Stimulated activated CD4-positive, alpha-beta T cell treated with anti-CD3 and anti-CD28 coated beads, TNF-alpha, amount 100 ng/mL, for 48 hours (primary cell): ENCODE results near the gene RASAL2.

ENCODE experiments used
- DNase-seq, 3 donors: peaks; one replicate each; pipeline ENCODE4 v3.0.0-alpha.2; 2020; ENCODE audit warnings: low read depth in 3 of 3

Gene RASAL2

DNA sequence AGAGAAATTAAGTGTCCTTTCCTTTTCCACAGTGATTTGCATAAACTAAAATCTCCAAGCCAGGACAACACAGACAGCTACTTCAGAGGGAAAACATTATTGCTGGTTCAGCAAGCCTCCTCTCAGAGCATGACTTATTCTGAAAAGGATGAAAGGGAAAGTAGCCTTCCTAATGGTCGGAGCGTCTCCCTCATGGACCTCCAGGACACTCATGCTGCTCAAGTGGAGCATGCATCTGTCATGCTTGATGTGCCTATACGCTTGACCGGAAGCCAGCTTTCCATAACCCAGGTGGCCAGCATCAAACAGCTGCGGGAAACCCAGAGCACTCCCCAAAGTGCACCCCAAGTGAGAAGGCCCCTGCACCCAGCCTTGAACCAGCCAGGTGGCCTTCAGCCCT, 363.7 kb downstream of the RASAL2 start:
- no peak for DNase-seq

DNA sequence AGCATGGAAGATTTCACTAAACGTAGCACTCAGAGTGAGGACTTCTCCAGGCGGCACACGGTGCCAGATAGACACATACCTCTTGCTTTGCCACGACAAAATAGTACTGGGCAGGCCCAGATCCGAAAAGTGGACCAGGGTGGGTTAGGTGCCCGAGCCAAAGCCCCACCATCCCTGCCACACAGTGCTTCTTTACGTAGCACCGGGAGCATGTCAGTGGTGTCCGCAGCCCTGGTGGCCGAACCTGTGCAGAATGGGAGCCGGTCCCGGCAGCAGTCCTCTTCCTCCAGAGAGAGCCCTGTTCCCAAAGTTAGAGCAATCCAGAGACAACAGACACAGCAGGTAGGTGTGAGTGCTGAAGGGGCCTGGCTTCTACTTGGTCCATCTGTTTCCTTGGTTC, 364.3 kb downstream of the RASAL2 start:
- no peak for DNase-seq

DNA sequence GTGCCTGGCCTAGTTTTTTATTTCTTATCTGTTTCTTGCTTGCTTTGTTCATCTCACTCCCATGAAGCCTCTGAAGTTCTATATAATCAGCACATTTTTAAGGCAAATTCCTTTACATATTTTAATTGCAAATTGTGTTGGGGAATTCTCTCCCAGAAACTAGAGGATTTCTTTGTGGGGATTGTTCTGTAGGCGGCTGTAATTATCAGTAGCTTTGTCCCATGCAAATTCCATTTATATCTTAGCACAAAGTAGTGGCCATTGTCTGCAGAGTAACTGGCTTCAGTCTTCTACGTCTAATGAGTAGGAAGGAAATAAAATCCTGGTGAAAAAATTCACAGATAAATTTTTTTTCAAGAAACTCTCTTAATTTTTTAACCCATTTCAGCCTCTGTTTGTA, 367.2 kb downstream of the RASAL2 start:
- DNase-seq, result no peak

DNA sequence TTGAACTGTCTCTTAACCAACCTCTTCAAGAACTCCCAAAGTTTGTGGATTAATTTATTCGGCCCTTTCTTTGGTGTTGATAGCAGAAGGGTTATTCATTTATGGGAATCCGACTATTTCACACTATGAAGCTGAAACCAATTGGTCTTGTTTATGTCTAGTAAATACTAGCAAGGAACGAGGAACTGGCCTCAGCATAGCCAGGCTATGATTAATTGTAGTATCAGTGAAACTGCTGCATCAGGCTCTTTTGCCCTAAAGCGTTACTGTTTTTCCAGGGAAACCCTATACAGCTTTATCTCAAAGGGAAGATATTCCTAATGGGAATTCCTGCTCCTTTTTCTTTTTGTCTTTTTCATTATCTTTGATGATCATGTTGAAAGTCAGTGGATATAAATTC, 367.8 kb downstream of the RASAL2 start:
- no peak for DNase-seq

DNA sequence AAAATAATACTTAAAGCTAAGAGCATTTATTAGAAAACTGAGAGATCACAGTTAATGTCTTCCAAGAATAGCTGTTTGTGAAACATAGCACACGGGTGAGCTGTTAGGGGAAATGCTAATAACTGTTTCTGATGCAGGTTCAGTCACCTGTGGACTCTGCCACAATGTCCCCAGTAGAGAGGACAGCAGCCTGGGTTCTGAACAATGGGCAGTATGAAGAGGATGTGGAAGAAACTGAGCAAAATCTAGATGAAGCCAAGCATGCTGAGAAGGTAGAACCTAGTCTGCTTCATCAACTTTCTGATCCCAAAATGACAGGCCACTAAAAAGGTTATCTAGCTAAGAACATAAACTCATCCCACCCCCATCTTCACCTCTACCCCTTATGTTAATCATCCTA, 370.2 kb downstream of the RASAL2 start:
- DNase-seq, result no peak

DNA sequence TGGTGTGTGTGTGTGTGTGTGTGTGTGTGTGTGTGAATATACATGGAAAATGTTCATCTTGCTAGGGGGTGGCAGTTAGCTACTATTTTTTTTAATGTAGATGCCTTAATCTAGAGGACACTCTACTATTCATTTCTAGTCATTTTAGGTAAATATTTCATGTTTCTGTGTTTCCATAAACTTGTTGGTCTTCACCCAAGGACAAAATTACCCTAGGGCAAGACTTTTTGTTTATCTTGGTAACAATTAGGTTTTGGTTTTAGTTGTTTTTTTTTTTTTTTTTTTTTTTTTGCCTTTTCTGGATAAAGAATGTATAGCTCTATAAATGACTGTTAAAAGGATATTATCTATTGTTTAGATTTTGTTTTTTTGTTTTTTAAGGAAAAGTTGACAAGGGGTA, 370.7 kb downstream of the RASAL2 start:
- DNase-seq, result no peak

DNA sequence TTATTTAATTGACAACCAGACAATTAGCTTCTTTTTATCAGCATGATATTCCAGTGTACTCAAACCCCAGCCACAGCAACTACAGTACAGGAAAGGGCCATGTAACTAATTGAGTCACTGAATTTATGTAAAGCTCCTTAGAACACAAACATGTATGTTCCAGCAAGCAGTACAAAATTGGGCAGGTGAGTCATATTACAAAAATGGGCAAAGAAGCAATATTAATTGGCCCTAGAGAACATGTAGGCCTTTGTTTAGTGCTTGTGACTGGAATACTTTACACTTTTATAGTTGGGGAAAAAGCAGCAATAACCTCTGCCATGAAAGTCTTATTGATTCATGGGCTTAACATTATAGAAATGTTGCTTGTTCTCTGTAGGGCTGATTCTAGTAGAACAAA, 371.1 kb downstream of the RASAL2 start:
- no peak for DNase-seq

DNA sequence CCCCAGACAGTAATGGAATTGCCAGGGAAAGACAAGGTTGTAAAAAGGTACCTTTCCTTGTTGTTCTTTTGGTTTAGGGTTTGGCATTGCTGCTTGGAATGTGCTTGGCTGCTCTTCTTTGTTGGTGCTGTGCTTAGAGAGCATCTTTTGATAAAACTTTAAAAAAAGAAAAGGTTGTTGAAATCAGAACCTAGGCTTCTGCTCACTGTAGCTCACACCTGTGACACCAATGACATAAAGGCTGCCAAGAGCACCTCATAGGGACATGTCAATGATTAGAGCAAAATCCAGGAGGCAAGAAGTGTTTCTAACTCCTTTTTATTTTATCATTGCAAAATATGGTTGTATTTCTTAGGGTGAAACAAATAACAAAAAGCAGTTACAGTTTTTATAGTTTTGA, 373.9 kb downstream of the RASAL2 start:
- DNase-seq, result no peak

DNA sequence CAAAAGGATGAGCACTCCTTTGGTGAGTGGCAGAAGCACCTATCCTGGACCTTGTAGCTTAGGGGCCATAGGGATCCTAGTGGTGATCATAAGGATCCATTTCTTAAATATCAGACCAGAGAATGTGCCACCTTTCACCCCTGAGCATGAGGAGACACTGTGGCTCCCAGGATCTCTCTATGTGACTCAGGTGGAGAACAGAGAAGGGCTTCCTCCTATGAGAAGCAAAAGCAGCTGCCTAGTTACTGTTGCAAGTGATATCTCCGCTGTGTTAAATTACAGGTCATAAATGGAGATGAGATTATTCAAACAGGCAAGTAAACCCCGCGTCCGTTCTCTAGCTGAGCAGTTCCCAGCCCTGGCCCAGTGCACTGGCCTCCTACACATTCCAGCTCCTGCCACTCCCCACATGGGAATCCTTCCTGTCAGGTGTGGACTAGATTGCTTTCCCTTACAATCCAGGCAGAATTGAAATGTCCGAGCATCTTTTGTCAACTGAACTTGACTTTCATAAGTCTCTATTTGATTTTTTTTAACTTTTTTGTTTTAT, 376.6 kb downstream of the RASAL2 start:
- no peak for DNase-seq

DNA sequence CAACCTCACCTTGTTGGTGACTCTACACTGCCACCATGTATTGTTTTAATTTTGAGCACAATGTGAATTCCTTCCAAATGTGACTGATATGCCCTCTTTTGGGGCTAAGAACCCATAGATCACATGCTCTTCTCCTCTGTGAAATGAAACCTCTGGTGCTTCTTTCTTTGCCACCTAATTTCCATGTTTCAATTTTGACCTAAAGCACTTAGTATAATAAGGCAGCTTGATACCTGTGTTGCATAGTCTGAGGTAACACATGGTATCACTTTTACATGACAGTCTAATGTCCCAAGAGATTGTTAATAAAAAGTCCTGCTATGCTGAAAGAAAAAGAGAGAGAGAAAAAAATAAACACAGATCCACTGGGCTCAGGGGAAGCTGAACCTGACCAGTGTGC, 378.6 kb downstream of the RASAL2 start:
- DNase-seq, result no peak

DNA sequence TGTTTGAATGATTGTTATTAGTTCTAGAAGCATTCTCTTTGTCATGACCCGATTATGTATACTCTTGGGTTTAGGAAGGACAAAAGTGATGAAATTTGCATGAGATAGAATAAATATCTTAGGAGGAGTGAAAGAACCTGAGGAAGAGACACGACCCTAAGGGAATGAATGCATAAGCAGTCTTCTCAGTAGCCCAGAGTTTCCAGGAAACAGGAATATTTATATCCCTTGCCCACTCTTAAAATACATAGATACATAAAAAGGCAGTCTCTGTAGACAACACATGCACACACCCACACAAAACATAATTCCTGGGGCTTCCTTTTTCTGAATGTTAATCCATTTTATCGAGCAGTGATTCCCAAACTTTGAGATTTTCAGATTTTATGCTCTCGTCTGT, 383.5 kb downstream of the RASAL2 start:
- DNase-seq, result no peak

DNA sequence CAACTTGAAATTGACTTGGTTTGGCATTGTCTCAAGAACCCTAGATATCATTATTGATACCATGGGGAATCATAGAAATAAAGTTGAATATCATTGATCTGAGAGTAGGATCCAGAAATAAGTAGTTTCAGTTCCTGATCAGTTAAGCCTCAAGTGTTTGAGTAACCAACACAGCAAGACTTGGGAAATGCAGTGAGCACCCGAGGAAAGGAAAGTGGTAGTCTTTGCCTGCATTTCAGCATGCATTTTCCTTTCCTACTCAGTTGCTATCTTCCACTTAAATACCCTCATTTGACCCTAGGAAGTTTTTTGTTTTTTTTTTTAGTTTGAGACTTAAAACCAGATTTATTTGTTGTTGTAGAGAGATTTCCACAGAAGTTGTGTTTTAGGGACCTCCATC, 383.9 kb downstream of the RASAL2 start:
- DNase-seq, result no peak

DNA sequence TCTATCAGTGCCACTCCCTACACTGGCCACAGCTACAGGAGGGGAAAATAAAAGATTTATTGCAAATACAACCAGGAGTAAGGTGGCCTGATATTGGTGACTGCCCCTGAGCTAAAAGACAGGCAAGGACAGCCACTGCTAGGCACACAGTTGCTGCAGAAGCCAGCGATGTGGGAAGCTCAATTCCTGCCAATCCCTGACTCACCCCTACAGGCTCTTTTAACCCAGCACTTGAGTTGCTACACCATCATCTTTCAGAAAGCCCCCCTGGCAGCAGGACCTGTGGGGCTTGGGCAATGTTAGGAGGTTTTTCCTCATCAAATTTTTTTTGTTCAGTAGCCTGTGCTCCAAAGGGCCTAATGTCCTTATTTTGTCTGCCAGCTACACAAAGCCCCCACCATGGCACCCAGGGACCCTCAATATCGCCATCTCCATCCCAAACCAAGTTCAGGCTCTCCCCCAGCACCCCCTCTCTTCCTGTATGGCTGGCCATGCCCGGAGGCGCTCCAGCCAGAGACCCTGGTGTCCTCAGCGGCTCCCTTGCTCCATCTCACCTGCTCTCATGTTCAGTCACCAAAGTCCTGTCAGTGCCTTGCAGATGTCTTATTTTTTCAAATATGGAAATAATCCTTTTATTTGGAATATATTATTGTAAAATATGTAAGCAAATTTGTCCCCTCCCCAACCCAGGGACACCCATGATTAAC, 389.5 kb downstream of the RASAL2 start:
- DNase-seq, result no peak

DNA sequence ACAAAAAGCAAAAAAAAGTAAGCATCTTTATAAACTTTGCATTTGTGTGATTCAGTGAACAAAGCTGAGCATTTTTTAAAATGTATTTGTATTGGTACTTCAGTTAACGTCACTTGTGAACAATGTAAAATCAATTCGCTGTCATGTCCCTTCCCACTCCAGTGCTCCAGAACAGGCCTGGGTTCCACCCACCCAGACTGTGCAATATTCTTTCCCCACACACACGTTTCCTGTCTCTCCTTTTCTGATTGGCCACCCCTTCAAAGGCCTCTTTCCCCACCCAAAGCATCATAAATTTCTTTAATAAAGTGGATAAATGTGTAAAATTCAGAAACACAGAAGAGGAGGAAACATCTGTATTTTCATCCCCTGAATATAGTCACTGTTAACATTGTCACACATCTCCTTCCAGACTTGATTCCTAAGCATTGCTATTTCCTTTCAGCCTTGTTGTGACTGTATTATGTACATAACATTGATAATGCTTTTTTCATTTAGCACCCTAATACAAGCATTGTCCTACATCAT, 390.9 kb downstream of the RASAL2 start:
- no peak for DNase-seq

DNA sequence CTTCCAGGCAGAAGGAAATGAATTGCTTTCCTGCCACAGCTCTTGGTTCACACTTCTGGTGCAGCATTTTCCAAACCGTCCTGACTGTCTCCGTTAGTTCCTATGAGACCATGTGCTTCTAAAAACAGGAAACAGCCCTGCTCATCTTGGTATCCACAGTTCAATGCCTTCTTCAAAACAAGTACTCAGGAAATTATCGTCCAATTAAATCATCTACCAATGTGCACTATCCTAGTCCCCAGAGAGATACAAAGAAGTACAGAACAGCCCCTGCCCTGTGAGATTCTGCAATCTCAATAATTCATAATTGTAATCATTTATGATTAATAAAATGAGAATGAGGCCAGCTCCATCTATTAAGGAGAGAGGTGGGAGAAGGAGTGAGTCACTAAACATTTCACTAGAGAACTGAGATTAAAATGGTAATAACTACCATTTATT, 391.7 kb downstream of the RASAL2 start:
- DNase-seq, result no peak

DNA sequence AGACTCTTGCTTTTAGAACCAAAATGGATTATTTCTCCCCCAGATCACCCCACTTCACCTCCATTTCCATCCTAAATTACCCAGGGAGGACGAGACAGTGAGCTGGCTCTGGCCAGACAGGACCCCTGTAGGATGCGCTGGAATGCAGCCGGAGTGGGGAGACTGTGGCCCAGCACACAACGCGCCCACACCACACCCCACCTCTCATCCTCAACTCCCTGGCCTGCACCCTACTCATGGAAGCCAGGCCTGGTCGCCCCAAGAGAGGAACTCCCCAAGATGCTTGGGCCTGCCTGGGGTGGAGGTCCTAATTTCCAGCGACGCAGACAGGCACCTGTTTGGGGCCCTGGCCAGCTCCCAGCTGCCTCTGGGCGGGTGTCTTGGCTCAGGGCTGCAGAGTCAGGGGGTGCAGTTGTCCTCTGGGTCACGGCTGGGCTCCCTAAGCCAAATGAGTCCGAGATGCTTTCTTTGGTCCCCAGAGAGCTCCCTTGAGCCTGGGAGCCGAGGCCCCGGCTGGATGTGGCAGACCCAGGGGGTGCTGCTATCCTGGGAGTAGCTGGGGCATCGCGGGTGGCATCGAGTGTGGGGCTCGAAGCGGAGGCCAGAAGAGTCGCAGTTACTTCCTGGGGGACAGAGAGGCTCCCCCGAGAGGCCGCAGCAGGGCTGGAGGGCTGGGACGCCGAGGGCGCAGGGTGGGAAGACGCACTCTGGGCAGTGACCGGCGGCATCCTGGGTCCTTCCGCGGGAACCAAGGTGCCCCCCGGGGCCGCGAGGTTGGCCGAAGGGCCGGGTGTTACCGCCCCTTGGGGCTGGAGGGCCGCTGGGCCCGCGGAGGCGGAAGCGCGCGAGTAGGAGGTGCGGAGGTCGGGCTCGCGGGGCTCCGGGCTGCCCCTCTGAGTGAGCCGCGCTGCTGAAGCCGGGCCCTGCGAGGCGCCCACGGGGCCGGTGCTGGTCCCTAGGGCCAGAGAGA, 392.5 kb downstream of the RASAL2 start:
- DNase-seq, result no peak

DNA sequence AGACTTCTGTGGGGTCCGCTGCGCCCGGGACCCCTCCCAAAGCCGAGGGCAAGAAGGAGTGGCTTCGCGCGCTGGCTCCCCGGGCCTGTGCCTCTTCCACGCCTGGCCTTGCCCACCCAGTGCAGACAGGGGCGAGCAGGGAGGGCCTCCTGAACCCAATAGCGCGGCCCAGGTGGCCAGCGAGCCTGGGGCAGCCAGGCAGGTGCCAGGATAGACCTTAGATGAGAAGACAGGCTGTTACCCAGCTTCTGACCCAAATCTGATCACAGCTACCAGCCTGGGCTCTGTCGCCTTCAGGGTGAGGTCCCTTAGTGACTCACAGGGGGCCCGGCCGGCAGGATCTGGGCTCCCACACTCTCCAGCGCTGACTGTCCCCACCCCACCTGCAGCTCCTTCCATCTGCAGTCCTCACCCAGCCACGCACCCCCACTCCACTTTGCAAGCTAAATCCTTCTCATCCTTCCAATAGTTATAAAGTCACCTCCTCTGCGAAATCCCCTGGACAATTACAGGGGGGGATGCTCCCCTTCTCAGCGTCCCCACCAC, 393.2 kb downstream of the RASAL2 start:
- DNase-seq, result no peak

DNA sequence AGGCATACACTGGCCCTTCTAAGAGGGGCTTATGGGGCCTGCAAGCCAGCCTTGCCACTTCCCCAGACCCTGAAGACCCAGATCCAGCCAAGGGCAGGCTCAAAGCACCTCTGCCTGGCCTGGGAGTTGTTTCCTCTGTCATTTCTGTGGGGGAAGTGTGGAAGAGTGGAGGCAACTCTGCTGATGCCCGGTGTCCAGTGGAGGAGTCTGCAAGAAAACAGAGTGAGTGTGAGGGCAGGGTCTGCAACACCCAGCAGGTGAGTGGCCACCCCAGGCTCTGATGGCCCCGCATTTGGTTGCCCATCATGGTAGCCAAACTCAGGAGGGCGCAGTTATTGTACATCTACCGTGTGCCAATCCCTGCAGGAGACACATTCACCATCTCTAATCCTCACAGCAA, 394.5 kb downstream of the RASAL2 start:
- no peak for DNase-seq

DNA sequence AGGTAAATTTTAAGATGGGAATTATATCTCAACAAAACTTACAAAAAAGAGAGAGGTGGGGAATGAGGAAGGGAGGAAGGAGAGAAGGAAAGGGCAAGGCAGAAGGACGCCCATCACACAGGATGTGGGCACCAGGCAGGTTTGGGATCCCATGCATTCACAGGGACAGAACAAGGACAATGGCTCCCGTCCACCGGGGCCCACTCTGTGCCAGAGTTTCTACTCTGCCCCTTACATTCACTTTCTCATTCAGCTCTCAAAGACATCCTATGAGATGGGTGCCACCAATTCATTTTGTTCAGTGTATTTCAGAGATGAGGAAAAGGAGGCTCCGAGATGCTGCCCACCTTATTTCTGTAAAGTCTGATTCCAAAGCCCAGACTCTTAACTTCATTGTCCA, 395.5 kb downstream of the RASAL2 start:
- no peak for DNase-seq

DNA sequence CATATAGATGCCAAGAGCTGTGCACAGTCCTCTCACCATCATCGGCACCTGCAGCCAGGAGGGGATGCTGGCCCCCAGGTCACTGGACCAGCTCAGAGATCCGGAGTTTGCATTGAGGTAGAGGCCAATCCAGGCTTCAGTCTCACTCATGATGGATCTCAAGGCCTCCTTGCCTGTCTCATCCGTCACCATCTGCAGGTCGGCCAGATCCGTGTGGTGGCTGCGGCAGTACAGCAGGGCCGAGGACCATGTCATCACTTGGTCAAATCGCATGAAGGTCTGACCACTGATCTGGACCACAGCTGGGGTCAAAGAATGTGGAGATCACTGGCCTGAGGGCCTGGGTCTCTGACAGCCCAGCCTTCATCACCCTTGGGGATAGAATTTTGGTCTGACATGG, 396.2 kb downstream of the RASAL2 start:
- DNase-seq, result no peak

DNA sequence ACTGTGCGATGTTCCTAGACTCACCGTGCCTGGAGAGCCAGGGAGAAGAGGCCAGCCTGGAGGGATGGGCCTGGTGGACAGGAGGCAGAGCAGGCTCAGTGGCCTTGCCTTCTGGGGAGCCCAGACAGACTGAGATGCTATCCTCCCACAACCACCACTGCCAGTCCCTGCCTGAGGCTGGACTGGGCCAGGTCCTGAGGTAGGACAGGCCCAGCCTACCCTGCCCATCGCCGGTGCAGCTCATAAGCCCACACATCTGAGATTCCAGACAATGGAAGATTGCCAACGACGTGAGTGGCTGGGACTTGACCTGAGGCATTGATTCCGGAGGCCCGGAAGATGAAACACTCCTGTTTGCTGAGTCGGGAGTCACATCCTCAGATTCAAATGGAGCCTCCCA, 397.1 kb downstream of the RASAL2 start:
- no peak for DNase-seq

DNA sequence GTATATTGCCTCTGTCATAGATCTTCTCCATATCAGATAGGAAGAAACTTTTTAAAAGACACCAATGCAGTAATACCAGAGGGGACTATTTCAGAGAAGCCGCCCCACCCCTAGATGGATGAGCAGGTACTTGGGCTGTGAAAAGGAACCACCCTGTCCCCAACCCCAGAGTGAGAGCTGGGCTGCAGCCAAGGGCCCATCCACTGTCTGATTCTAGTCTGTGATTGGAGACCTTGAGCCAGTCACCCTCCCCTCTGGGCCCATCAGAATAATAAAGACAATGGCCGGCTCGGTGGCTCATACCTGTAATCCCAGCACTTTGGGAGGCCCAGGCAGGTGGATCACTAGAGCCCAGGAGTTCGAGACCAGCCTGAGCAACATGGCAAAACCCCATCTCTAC, 397.8 kb downstream of the RASAL2 start:
- DNase-seq, result no peak
